Measurements from ENCODE around the gene TRAPPC14.

Gene TRAPPC14

DNA sequence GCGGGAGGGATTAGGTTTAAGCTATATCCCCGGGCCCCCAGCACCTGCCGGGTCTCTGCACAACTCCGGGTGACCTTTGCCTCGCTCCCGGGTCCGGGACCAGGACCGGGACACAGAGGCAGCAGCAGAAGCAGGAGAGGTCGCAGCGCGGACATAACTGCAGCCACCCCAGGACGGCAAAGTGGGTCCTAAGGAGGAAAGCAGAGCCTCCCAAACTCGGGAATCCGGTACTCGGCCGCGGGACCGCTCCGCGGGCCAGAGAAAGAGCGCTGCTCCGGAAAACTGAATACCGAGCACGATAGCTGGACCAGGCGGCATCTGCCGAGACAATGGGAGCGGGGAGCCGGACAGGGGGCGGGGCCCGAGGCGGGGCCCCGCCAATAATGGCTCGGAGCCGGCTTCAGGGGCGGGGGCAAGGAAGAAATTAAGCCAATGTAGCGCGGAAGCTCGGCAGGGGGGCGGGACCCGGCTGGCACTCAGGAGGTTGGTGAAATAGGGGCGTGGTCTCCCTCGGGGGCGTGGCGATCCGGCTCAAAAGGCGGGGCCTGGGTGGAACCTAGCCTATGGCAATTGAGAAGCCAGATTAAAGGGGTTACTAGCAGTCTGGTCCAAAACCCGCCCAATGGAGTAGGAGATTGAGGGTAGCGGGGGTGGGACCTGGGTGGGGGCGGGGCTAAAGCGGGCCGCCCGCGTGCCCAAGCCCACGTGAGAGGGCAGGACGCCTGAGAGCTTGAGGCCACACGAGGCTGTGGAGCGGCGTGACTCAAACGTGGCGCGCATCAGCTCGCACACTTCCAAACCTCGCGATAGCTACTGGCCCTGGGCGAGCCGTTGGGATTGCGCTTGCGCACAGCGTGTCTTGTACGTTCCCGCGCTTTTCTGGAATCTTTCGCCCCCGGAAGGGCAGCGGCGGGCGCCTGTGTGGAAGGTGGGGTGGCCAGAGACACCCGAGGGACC lies 18.8 kb upstream of the TRAPPC14 start, which contains the start of the genes GPC2 and STAG3:
Gene GPC2 (minus strand): TSS at position 337 of the 957 bp plus-strand sequence. CDS start 182 bp downstream, at position 155.
Gene STAG3 (plus strand): TSS at position 874 of the 957 bp plus-strand sequence. CDS start 2,639 bp downstream, outside the sequence.
- peak within 1 kb of the TSS; percentile 100 for H3K4me2 ChIP-seq
- H3K27ac ChIP-seq = no peak within 1 kb of the TSS

DNA sequence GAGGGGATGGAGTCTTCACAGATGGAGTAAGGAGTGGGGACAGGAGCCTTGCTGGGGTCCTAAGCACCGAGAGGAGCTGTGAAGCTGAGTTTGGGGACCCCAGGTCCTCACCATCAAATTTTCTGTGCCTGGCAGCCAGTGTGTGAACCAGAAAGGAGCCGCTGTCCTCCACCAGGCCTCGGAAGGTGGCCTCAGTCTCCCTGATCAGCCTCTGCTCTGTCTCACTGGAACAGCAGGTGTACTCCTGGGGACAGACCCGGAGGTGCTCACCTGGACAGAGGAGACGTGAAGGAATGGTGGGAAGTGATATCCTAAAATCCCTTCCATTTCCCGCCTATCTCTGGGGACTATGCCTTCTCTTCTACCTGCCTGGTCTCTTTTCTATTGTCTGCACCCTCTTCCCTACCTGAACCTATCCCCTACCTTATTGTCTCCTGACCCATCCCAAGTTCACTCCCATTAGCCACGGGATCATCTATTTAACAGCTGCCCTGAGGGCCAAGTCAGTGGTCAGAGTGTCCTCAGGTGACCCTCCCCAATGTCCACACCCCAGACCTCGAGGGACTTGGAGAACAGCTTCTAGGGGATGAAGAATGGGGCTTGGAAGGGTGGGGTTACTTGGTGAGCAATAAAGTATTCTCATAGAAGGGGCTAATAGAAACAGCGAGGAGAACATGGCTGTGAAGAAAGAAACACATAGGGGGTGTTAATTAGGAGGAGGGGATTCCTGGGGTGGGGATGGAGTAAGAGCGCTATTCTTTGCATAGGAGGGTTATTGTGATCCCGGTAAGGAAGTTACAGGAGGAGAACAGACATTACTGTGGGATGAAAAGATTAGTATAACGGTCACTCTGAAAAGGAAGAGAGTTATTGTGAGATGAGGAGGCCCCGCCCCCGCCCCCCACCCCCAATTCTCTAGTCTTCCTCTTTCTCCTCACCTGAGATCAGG lies 17.8 kb upstream of the TRAPPC14 start:
- H3K27me3 ChIP-seq (ENCODE audit: insufficient read depth, low read depth) = peaks cover 49% of the 10 kb centered on the region
- H3K4me1 ChIP-seq (ENCODE audit: low read depth, poor library complexity, severe bottlenecking) = peaks cover 3% of the 10 kb centered on the region
- TF ChIP-seq, protein P1, sequence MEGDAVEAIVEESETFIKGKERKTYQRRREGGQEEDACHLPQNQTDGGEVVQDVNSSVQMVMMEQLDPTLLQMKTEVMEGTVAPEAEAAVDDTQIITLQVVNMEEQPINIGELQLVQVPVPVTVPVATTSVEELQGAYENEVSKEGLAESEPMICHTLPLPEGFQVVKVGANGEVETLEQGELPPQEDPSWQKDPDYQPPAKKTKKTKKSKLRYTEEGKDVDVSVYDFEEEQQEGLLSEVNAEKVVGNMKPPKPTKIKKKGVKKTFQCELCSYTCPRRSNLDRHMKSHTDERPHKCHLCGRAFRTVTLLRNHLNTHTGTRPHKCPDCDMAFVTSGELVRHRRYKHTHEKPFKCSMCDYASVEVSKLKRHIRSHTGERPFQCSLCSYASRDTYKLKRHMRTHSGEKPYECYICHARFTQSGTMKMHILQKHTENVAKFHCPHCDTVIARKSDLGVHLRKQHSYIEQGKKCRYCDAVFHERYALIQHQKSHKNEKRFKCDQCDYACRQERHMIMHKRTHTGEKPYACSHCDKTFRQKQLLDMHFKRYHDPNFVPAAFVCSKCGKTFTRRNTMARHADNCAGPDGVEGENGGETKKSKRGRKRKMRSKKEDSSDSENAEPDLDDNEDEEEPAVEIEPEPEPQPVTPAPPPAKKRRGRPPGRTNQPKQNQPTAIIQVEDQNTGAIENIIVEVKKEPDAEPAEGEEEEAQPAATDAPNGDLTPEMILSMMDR (conservative IDR thresholded peaks at IDR 0.05; ENCODE audit: low read depth, low read length) = no peak
- H3K79me2 ChIP-seq (ENCODE audit: insufficient read depth, low read depth) = no peaks in the 10 kb centered on the region
- H2AFZ ChIP-seq (ENCODE audit: low read depth) = peak overlapping the region; percentile 100
- no peak overlapping the region for H3K9ac ChIP-seq
- H4K20me1 ChIP-seq (ENCODE audit: insufficient read depth) = no peaks in the 10 kb centered on the region
- peak overlapping the region; percentile 100 for H3K4me2 ChIP-seq
- no peak overlapping the region for H3K27ac ChIP-seq
- H3K4me3 ChIP-seq (IDR thresholded peaks at IDR 0.05; ENCODE audit: insufficient read depth, low read depth, low read length) = no peak overlapping the region
- no peaks in the 10 kb centered on the region for H3K36me3 ChIP-seq (ENCODE audit: insufficient read depth)

More for the DNA sequence above, 18.8 kb upstream of the TRAPPC14 start, which contains the start of the genes GPC2 and STAG3:
- peaks cover 3% of the 10 kb centered on the region for H3K4me1 ChIP-seq (ENCODE audit: low read depth, poor library complexity, severe bottlenecking)
- TF ChIP-seq, protein P1 (conservative IDR thresholded peaks at IDR 0.05; ENCODE audit: low read depth, low read length) = no peak
- H3K27me3 ChIP-seq (ENCODE audit: insufficient read depth, low read depth) = peaks cover 41% of the 10 kb centered on the region
- H3K9ac ChIP-seq = no peak within 1 kb of the TSS; the same call in 1 of the 2 replicates
- H2AFZ ChIP-seq (ENCODE audit: low read depth) = peak within 1 kb of the TSS; percentile 100
- no peaks in the 10 kb centered on the region for H4K20me1 ChIP-seq (ENCODE audit: insufficient read depth)
- H3K79me2 ChIP-seq (ENCODE audit: insufficient read depth, low read depth) = no peaks in the 10 kb centered on the region
- H3K4me3 ChIP-seq (IDR thresholded peaks at IDR 0.05; ENCODE audit: insufficient read depth, low read depth, low read length) = no peak within 1 kb of the TSS
- H3K36me3 ChIP-seq (ENCODE audit: insufficient read depth) = no peaks in the 10 kb centered on the region

GRCh38 chr7:100175296-100175935 lies 16.9 kb upstream of the TRAPPC14 start:
- no peaks in the 10 kb centered on the region for H3K79me2 ChIP-seq (ENCODE audit: insufficient read depth, low read depth)
- H3K4me3 ChIP-seq (IDR thresholded peaks at IDR 0.05; ENCODE audit: insufficient read depth, low read depth, low read length) = no peak overlapping the region
- peaks cover 57% of the 10 kb centered on the region for H3K27me3 ChIP-seq (ENCODE audit: insufficient read depth, low read depth)
- H3K27ac ChIP-seq = no peak overlapping the region
- no peak overlapping the region for H2AFZ ChIP-seq (ENCODE audit: low read depth)
- no peak overlapping the region for H3K9ac ChIP-seq
- TF ChIP-seq, protein P1 (conservative IDR thresholded peaks at IDR 0.05; ENCODE audit: low read depth, low read length) = no peak
- no peaks in the 10 kb centered on the region for H3K36me3 ChIP-seq (ENCODE audit: insufficient read depth)
- H3K4me1 ChIP-seq (ENCODE audit: low read depth, poor library complexity, severe bottlenecking) = peaks cover 3% of the 10 kb centered on the region
- H4K20me1 ChIP-seq (ENCODE audit: insufficient read depth) = no peaks in the 10 kb centered on the region
- H3K4me2 ChIP-seq = no peak overlapping the region

DNA sequence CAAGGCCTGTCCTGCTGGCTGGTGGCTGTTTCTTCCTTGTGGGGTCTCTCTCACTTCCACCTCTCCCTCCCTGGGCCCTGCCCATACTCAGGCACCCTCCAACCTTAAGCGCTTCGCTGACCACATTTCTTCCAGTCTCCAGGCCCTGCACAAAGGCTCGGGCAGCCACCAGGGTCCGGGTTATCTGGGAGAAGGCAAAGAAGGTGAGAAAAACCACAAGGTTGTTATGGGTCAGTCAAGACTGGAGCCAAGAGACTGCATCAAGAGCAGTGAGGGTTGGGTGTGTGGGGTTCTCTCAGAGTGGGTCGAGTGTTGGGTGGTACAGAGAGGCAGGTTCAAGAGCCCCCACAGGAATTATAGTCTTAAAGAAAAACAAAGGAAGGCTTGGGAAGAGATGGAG lies 16.1 kb upstream of the TRAPPC14 start:
- H3K4me1 ChIP-seq (ENCODE audit: low read depth, poor library complexity, severe bottlenecking) = peaks cover 3% of the 10 kb centered on the region
- H3K4me2 ChIP-seq = no peak overlapping the region
- no peaks in the 10 kb centered on the region for H3K79me2 ChIP-seq (ENCODE audit: insufficient read depth, low read depth)
- H3K36me3 ChIP-seq (ENCODE audit: insufficient read depth) = no peaks in the 10 kb centered on the region
- H4K20me1 ChIP-seq (ENCODE audit: insufficient read depth) = no peaks in the 10 kb centered on the region
- TF ChIP-seq, protein P1 (conservative IDR thresholded peaks at IDR 0.05; ENCODE audit: low read depth, low read length) = no peak
- H3K27ac ChIP-seq = no peak overlapping the region
- H3K27me3 ChIP-seq (ENCODE audit: insufficient read depth, low read depth) = peaks cover 64% of the 10 kb centered on the region
- no peak overlapping the region for H3K4me3 ChIP-seq (IDR thresholded peaks at IDR 0.05; ENCODE audit: insufficient read depth, low read depth, low read length)
- H2AFZ ChIP-seq (ENCODE audit: low read depth) = no peak overlapping the region
- H3K9ac ChIP-seq = no peak overlapping the region
